ENCODE results near the gene TSN. TPM values are rescaled to one million over a fixed set of nuclear protein-coding genes. Genes with fewer than 3 reads are reported as not detected.

Gene TSN
- polyA plus RNA-seq, 4 donors: 16.2 to 53.8 (median 29.8) TPM

GRCh38 chr2:121764681-121765228, 9.3 kb downstream of the TSN start:
- WGBS, 3 donors: 93 to 96% (median 93%) methylated on average over 10 of the region's 10 CpGs
- no peak overlapping the region for H3K27ac ChIP-seq (ENCODE audit: low read depth in 1 of 3, low read length in 2 of 3)
- H3K27me3 ChIP-seq (ENCODE audit: control insufficient read depth in 3 of 3, insufficient read depth in 3 of 3, low read length in 3 of 3): no peaks in the 10 kb centered on the region
- FAIRE-seq (no peak), DNase-seq (no peak)
- H3K4me1 ChIP-seq (ENCODE audit: control insufficient read depth in 3 of 3, insufficient read depth in 2 of 3, low read depth in 1 of 3, low read length in 2 of 3): no peaks in the 10 kb centered on the region
- peaks cover 13 to 37% (median 22%) of the 10 kb centered on the region in 3 donors for H3K36me3 ChIP-seq (ENCODE audit: control insufficient read depth in 3 of 3, insufficient read depth in 2 of 3, low read depth in 1 of 3, low read length in 3 of 3)
- H3K9me3 ChIP-seq (ENCODE audit: control insufficient read depth in 2 of 2, insufficient read depth in 1 of 2, low read depth in 1 of 2, low read length in 1 of 2): no peaks in the 10 kb centered on the region
- no peak overlapping the region for H3K4me3 ChIP-seq (ENCODE audit: low read depth in 1 of 3, low read length in 3 of 3)

GRCh38 chr2:121766624-121767023, 11.2 kb downstream of the TSN start:
- FAIRE-seq (no peak), DNase-seq (no peak)
- Histone ChIP-seq H3K4me1 (ENCODE audit: control insufficient read depth in 3 of 3, insufficient read depth in 2 of 3, low read depth in 1 of 3, low read length in 2 of 3) (peaks cover 0 to under 1% (median 0%) of the 10 kb centered on the region in 3 donors), H3K27ac (ENCODE audit: low read depth in 1 of 3, low read length in 2 of 3) (no peak overlapping the region), H3K4me3 (ENCODE audit: low read depth in 1 of 3, low read length in 3 of 3) (no peak overlapping the region), H3K27me3 (ENCODE audit: control insufficient read depth in 3 of 3, insufficient read depth in 3 of 3, low read length in 3 of 3) (no peaks in the 10 kb centered on the region), H3K9me3 (ENCODE audit: control insufficient read depth in 2 of 2, insufficient read depth in 1 of 2, low read depth in 1 of 2, low read length in 1 of 2) (no peaks in the 10 kb centered on the region), H3K36me3 (ENCODE audit: control insufficient read depth in 3 of 3, insufficient read depth in 2 of 3, low read depth in 1 of 3, low read length in 3 of 3) (peaks cover 10 to 33% (median 19%) of the 10 kb centered on the region in 3 donors)
- WGBS, 3 donors: 74 to 87% (median 82%) methylated on average over 1 of the region's 1 CpG

- DNase-seq (no peak), FAIRE-seq (no peak)
- WGBS, 3 donors: 80 to 86% (median 81%) methylated on average over 5 of the region's 5 CpGs
- H3K27ac ChIP-seq (ENCODE audit: low read depth in 1 of 3, low read length in 2 of 3): no peak overlapping the region
- peaks cover 0 to 8% (median 0%) of the 10 kb centered on the region in 3 donors for H3K4me1 ChIP-seq (ENCODE audit: control insufficient read depth in 3 of 3, insufficient read depth in 2 of 3, low read depth in 1 of 3, low read length in 2 of 3)
- H3K27me3 ChIP-seq (ENCODE audit: control insufficient read depth in 3 of 3, insufficient read depth in 3 of 3, low read length in 3 of 3): no peaks in the 10 kb centered on the region
- no peaks in the 10 kb centered on the region for H3K9me3 ChIP-seq (ENCODE audit: control insufficient read depth in 2 of 2, insufficient read depth in 1 of 2, low read depth in 1 of 2, low read length in 1 of 2)
- no peak overlapping the region for H3K4me3 ChIP-seq (ENCODE audit: low read depth in 1 of 3, low read length in 3 of 3)
- H3K36me3 ChIP-seq (ENCODE audit: control insufficient read depth in 3 of 3, insufficient read depth in 2 of 3, low read depth in 1 of 3, low read length in 3 of 3): peaks cover 10 to 26% (median 19%) of the 10 kb centered on the region in 3 donors
Observed at GRCh38 chr2:121768143-121768755, 12.8 kb downstream of the TSN start.

- FAIRE-seq (no peak), DNase-seq (peak; percentile 33 to 48)
- H3K4me1 ChIP-seq (ENCODE audit: control insufficient read depth in 3 of 3, insufficient read depth in 2 of 3, low read depth in 1 of 3, low read length in 2 of 3): peaks cover 0 to 11% (median 0%) of the 10 kb centered on the region in 3 donors
- H3K36me3 ChIP-seq (ENCODE audit: control insufficient read depth in 3 of 3, insufficient read depth in 2 of 3, low read depth in 1 of 3, low read length in 3 of 3): peaks cover 0 to 11% (median 3%) of the 10 kb centered on the region in 3 donors
- no peak overlapping the region for H3K4me3 ChIP-seq (ENCODE audit: low read depth in 1 of 3, low read length in 3 of 3)
- 23 to 35% (median 35%) methylated on average over 6 of the region's 6 CpGs for WGBS, 3 donors
- H3K9me3 ChIP-seq (ENCODE audit: control insufficient read depth in 2 of 2, insufficient read depth in 1 of 2, low read depth in 1 of 2, low read length in 1 of 2): no peaks in the 10 kb centered on the region
- no peaks in the 10 kb centered on the region for H3K27me3 ChIP-seq (ENCODE audit: control insufficient read depth in 3 of 3, insufficient read depth in 3 of 3, low read length in 3 of 3)
- peak overlapping the region in 2 of 3 donors; percentile 5 to 50 for H3K27ac ChIP-seq (ENCODE audit: low read depth in 1 of 3, low read length in 2 of 3)
Observed at GRCh38 chr2:121771976-121772742, 16.7 kb downstream of the TSN start.

GRCh38 chr2:121774235-121774634, 18.8 kb downstream of the TSN start:
- H3K9me3 ChIP-seq (ENCODE audit: control insufficient read depth in 2 of 2, insufficient read depth in 1 of 2, low read depth in 1 of 2, low read length in 1 of 2): no peaks in the 10 kb centered on the region
- no peak for DNase-seq
- H3K4me3 ChIP-seq (ENCODE audit: low read depth in 1 of 3, low read length in 3 of 3): no peak overlapping the region
- H3K4me1 ChIP-seq (ENCODE audit: control insufficient read depth in 3 of 3, insufficient read depth in 2 of 3, low read depth in 1 of 3, low read length in 2 of 3): peaks cover 0 to 25% (median 6%) of the 10 kb centered on the region in 3 donors
- peaks cover 0 to 2% (median 0%) of the 10 kb centered on the region in 3 donors for H3K36me3 ChIP-seq (ENCODE audit: control insufficient read depth in 3 of 3, insufficient read depth in 2 of 3, low read depth in 1 of 3, low read length in 3 of 3)
- WGBS, 3 donors: 90 to 93% (median 92%) methylated on average over 13 of the region's 13 CpGs
- H3K27ac ChIP-seq (ENCODE audit: low read depth in 1 of 3, low read length in 2 of 3): no peak overlapping the region
- no peaks in the 10 kb centered on the region for H3K27me3 ChIP-seq (ENCODE audit: control insufficient read depth in 3 of 3, insufficient read depth in 3 of 3, low read length in 3 of 3)
- no peak for FAIRE-seq

GRCh38 chr2:121776361-121776760, 20.9 kb downstream of the TSN start:
- Histone ChIP-seq H3K27me3 (ENCODE audit: control insufficient read depth in 3 of 3, insufficient read depth in 3 of 3, low read length in 3 of 3) (no peaks in the 10 kb centered on the region), H3K36me3 (ENCODE audit: control insufficient read depth in 3 of 3, insufficient read depth in 2 of 3, low read depth in 1 of 3, low read length in 3 of 3) (no peaks in the 10 kb centered on the region), H3K4me1 (ENCODE audit: control insufficient read depth in 3 of 3, insufficient read depth in 2 of 3, low read depth in 1 of 3, low read length in 2 of 3) (peaks cover 0 to 25% (median 6%) of the 10 kb centered on the region in 3 donors), H3K9me3 (ENCODE audit: control insufficient read depth in 2 of 2, insufficient read depth in 1 of 2, low read depth in 1 of 2, low read length in 1 of 2) (no peaks in the 10 kb centered on the region), H3K27ac (ENCODE audit: low read depth in 1 of 3, low read length in 2 of 3) (no peak overlapping the region), H3K4me3 (ENCODE audit: low read depth in 1 of 3, low read length in 3 of 3) (no peak overlapping the region)
- FAIRE-seq (no peak), DNase-seq (no peak)
- 81 to 86% (median 83%) methylated on average over 3 of the region's 3 CpGs for WGBS, 3 donors

- no peak overlapping the region for H3K4me3 ChIP-seq (ENCODE audit: low read depth in 1 of 3, low read length in 3 of 3)
- DNase-seq: no peak
- no peaks in the 10 kb centered on the region for H3K36me3 ChIP-seq (ENCODE audit: control insufficient read depth in 3 of 3, insufficient read depth in 2 of 3, low read depth in 1 of 3, low read length in 3 of 3)
- H3K9me3 ChIP-seq (ENCODE audit: control insufficient read depth in 2 of 2, insufficient read depth in 1 of 2, low read depth in 1 of 2, low read length in 1 of 2): no peaks in the 10 kb centered on the region
- WGBS, 3 donors: 48 to 64% (median 51%) methylated on average over 12 of the region's 12 CpGs
- H3K27me3 ChIP-seq (ENCODE audit: control insufficient read depth in 3 of 3, insufficient read depth in 3 of 3, low read length in 3 of 3): peaks cover 0 to 4% (median 0%) of the 10 kb centered on the region in 3 donors
- H3K27ac ChIP-seq (ENCODE audit: low read depth in 1 of 3, low read length in 2 of 3): no peak overlapping the region
- FAIRE-seq: no peak
- H3K4me1 ChIP-seq (ENCODE audit: control insufficient read depth in 3 of 3, insufficient read depth in 2 of 3, low read depth in 1 of 3, low read length in 2 of 3): peaks cover 0 to 20% (median 6%) of the 10 kb centered on the region in 3 donors
Observed at GRCh38 chr2:121776885-121777698, 21.6 kb downstream of the TSN start.

GRCh38 chr2:121777699-121778058, 22.2 kb downstream of the TSN start:
- Histone ChIP-seq H3K27ac (ENCODE audit: low read depth in 1 of 3, low read length in 2 of 3) (no peak overlapping the region), H3K4me1 (ENCODE audit: control insufficient read depth in 3 of 3, insufficient read depth in 2 of 3, low read depth in 1 of 3, low read length in 2 of 3) (peaks cover 0 to 17% (median 6%) of the 10 kb centered on the region in 3 donors), H3K27me3 (ENCODE audit: control insufficient read depth in 3 of 3, insufficient read depth in 3 of 3, low read length in 3 of 3) (peaks cover 0 to 4% (median 0%) of the 10 kb centered on the region in 3 donors), H3K4me3 (ENCODE audit: low read depth in 1 of 3, low read length in 3 of 3) (no peak overlapping the region), H3K36me3 (ENCODE audit: control insufficient read depth in 3 of 3, insufficient read depth in 2 of 3, low read depth in 1 of 3, low read length in 3 of 3) (no peaks in the 10 kb centered on the region), H3K9me3 (ENCODE audit: control insufficient read depth in 2 of 2, insufficient read depth in 1 of 2, low read depth in 1 of 2, low read length in 1 of 2) (no peaks in the 10 kb centered on the region)
- FAIRE-seq (no peak), DNase-seq (peak; percentile 22 to 46)
- 8 to 65% (median 50%) methylated on average over 1 of the region's 1 CpG for WGBS, 3 donors
